ENCODE results near the gene CMTM4.

The CMTM4 gene

DNA sequence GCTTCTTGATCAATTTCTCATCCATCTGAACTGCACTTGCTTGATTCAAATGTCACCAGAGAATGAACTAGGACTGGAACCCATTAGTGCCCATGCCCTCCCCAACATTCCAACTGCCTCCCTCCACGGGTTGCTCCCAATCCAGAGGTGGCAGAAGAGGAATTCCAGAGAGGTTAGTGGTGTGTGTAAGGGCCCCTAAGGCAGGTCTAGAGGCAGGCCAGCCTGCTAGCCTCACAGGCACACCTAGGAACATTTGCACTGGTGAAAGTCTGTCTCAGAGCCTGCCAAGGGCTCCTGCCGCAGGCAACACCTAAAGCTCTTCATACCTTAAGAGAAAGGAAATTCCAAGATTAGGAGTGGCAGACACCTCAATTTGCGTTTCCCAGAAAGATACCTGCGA, 21.2 kb upstream of the CMTM4 start:
- Histone ChIP-seq H3K27me3 (ENCODE audit: low read length) (no peaks in the 10 kb centered on the region), H4K20me1 (ENCODE audit: low read depth, low read length) (no peaks in the 10 kb centered on the region), H3K9ac (ENCODE audit: low read length) (no peak overlapping the region), H3K9me2 (replicated peaks; ENCODE audit: insufficient read depth, low read length) (no peaks in the 10 kb centered on the region), H3K36me3 (ENCODE audit: low read length) (no peaks in the 10 kb centered on the region; the same call in 1 of the 2 replicates), H3F3A (ENCODE audit: insufficient read depth) (0 out of 2 replicates have a peak, but pooled peaks cover 5% of the 10 kb centered on the region), H2AFZ (ENCODE audit: low read depth, low read length, severe bottlenecking) (no peak overlapping the region), H3K27ac (ENCODE audit: low read depth, low read length) (no peak overlapping the region), H3K9me3 (ENCODE audit: insufficient read depth, low read length) (no peaks in the 10 kb centered on the region), H3K4me2 (ENCODE audit: low read depth, low read length, poor library complexity, severe bottlenecking) (no peak overlapping the region), H3K79me2 (ENCODE audit: insufficient read depth, low read length) (no peaks in the 10 kb centered on the region), H3K4me3 (ENCODE audit: insufficient read depth, low read length, poor library complexity, severe bottlenecking) (no peak overlapping the region)
- TF ChIP-seq, protein P1, sequence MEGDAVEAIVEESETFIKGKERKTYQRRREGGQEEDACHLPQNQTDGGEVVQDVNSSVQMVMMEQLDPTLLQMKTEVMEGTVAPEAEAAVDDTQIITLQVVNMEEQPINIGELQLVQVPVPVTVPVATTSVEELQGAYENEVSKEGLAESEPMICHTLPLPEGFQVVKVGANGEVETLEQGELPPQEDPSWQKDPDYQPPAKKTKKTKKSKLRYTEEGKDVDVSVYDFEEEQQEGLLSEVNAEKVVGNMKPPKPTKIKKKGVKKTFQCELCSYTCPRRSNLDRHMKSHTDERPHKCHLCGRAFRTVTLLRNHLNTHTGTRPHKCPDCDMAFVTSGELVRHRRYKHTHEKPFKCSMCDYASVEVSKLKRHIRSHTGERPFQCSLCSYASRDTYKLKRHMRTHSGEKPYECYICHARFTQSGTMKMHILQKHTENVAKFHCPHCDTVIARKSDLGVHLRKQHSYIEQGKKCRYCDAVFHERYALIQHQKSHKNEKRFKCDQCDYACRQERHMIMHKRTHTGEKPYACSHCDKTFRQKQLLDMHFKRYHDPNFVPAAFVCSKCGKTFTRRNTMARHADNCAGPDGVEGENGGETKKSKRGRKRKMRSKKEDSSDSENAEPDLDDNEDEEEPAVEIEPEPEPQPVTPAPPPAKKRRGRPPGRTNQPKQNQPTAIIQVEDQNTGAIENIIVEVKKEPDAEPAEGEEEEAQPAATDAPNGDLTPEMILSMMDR (IDR thresholded peaks at IDR 0.05; ENCODE audit: insufficient read depth, low read length, poor library complexity, severe bottlenecking) = no peak
- no peak for TF ChIP-seq EZH2phosphoT487 (conservative IDR thresholded peaks at IDR 0.05; ENCODE audit: low read length)

DNA sequence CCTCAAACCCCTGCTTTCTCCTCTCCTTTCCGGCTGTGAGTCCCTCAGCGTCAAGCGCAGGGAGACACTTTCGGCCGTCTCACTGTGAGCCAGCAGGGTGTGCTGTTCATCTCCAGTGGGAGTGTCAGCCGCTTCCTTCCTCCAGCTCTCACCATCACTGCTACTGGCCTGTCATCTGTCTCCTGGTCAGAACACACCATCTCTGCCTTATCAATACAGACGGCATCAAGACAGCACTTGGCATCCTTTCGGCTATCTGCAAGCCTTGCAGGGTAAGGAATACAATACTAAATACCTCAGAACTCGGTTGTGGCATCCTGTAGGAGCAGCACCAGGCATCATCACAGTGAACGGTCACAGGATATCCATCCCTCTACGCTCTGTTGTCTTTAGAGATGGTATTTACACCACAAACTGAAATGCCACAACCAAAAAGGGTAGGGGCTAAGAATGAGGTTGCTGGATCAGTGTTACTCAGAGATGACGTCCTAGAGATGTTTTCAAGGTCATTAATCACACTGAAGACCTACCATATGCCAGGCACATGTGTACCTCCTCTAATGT, 20.7 kb upstream of the CMTM4 start:
- Histone ChIP-seq H3K4me3 (ENCODE audit: insufficient read depth, low read length, poor library complexity, severe bottlenecking) (no peak overlapping the region), H3K9ac (ENCODE audit: low read length) (no peak overlapping the region), H3K9me2 (replicated peaks; ENCODE audit: insufficient read depth, low read length) (no peaks in the 10 kb centered on the region), H3K9me3 (ENCODE audit: insufficient read depth, low read length) (no peaks in the 10 kb centered on the region), H3K27ac (ENCODE audit: low read depth, low read length) (no peak overlapping the region), H2AFZ (ENCODE audit: low read depth, low read length, severe bottlenecking) (no peak overlapping the region), H4K20me1 (ENCODE audit: low read depth, low read length) (no peaks in the 10 kb centered on the region), H3F3A (ENCODE audit: insufficient read depth) (0 out of 2 replicates have a peak, but pooled peaks cover under 1% of the 10 kb centered on the region), H3K27me3 (ENCODE audit: low read length) (no peaks in the 10 kb centered on the region), H3K4me2 (ENCODE audit: low read depth, low read length, poor library complexity, severe bottlenecking) (no peak overlapping the region), H3K79me2 (ENCODE audit: insufficient read depth, low read length) (no peaks in the 10 kb centered on the region), H3K36me3 (ENCODE audit: low read length) (no peaks in the 10 kb centered on the region; the same call in 1 of the 2 replicates)
- no peak for TF ChIP-seq EZH2phosphoT487 (conservative IDR thresholded peaks at IDR 0.05; ENCODE audit: low read length)
- TF ChIP-seq, protein P1 (IDR thresholded peaks at IDR 0.05; ENCODE audit: insufficient read depth, low read length, poor library complexity, severe bottlenecking) = peak; percentile 17

DNA sequence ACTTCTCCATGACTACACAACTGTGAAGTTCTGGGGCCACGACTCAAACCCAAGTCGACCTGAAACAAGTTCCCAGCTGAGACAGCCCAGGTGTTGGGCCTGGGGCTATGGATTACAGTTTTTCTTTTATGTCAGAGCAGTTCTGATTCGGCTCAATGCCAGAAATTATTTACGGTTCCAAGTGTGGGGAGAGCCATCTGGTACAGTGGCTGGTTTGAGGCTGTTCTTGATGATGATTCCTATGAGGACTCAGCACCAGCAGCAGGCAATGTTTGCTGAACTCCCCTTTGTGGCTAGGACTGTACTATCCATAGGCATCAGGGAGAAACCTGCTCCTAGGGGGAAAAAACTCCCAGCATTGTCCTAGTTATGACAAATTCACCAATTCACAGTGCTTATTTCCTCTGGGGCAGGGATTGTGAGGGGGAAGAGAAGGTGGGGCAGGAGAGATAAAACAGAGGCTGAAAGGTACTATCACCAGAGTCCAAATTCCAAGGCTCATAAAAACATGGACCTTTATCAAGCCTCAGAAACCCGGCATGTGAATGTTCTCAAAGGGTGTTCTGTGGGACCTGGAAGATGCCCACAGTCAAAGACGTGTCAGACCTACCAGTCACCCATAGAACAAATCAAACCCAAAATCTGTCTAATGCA, 18.2 kb upstream of the CMTM4 start:
- Histone ChIP-seq H4K20me1 (ENCODE audit: low read depth, low read length) (no peaks in the 10 kb centered on the region), H3K27me3 (ENCODE audit: low read length) (no peaks in the 10 kb centered on the region), H3K79me2 (ENCODE audit: insufficient read depth, low read length) (no peaks in the 10 kb centered on the region), H3K9ac (ENCODE audit: low read length) (no peak overlapping the region), H3K36me3 (ENCODE audit: low read length) (no peaks in the 10 kb centered on the region), H3F3A (ENCODE audit: insufficient read depth) (no peaks in the 10 kb centered on the region), H3K9me2 (replicated peaks; ENCODE audit: insufficient read depth, low read length) (no peaks in the 10 kb centered on the region), H2AFZ (ENCODE audit: low read depth, low read length, severe bottlenecking) (no peak overlapping the region), H3K4me3 (ENCODE audit: insufficient read depth, low read length, poor library complexity, severe bottlenecking) (no peak overlapping the region), H3K9me3 (ENCODE audit: insufficient read depth, low read length) (no peaks in the 10 kb centered on the region), H3K4me2 (ENCODE audit: low read depth, low read length, poor library complexity, severe bottlenecking) (no peak overlapping the region), H3K27ac (ENCODE audit: low read depth, low read length) (no peak overlapping the region)
- TF ChIP-seq, protein P1 (IDR thresholded peaks at IDR 0.05; ENCODE audit: insufficient read depth, low read length, poor library complexity, severe bottlenecking) = no peak
- no peak for TF ChIP-seq EZH2phosphoT487 (conservative IDR thresholded peaks at IDR 0.05; ENCODE audit: low read length)

Data from SU-DHL-6 (cell line).